DOHH2 (cell line): ENCODE results near the gene PEPD.

Source experiments
- H3F3A ChIP-seq: fragments of 200-600 bp; sonication (generic), shearing (Covaris generic); 2 replicates; pipeline ENCODE4 v1.6.0; 2016; ENCODE audit warnings: antibody characterized with exemption, mild to moderate bottlenecking; ENCODE audit not compliant: control insufficient read depth, insufficient read depth
- H3K27ac ChIP-seq: fragments of 200-600 bp; sonication (generic); 2 replicates; pipeline ENCODE4 v1.5.1; 2014; ENCODE audit warnings: low read depth, mild to moderate bottlenecking, low read length, moderate library complexity
- H3K27me3 ChIP-seq: fragments of 200-600 bp; sonication (generic); 2 replicates; pipeline ENCODE4 v1.6.1; 2014; ENCODE audit warnings: mild to moderate bottlenecking, low read length, mixed read lengths; ENCODE audit not compliant: control insufficient read depth
- H3K36me3 ChIP-seq: fragments of 200-600 bp; sonication (generic); 2 replicates; pipeline ENCODE4 v1.6.1; 2014; ENCODE audit warnings: mild to moderate bottlenecking, low read length, moderate library complexity, mixed read lengths; ENCODE audit not compliant: control insufficient read depth
- H3K4me1 ChIP-seq: fragments of 200-600 bp; sonication (generic); 2 replicates; pipeline ENCODE4 v1.6.1; 2014; ENCODE audit warnings: mild to moderate bottlenecking, low read length, mixed read lengths; ENCODE audit not compliant: control insufficient read depth
- H3K4me2 ChIP-seq: fragments of 200-600 bp; sonication (generic); 2 replicates; pipeline ENCODE4 v1.6.0; 2014; ENCODE audit warnings: mild to moderate bottlenecking, low read length, moderate library complexity
- H3K4me3 ChIP-seq: fragments of 200-600 bp; sonication (generic); 2 replicates; pipeline ENCODE4 v1.5.1; 2014; ENCODE audit warnings: mild to moderate bottlenecking, low read length, mixed read lengths
- H3K79me2 ChIP-seq: fragments of 200-600 bp; sonication (generic); 2 replicates; pipeline ENCODE4 v1.6.1; 2014; ENCODE audit warnings: mild to moderate bottlenecking, low read length, mixed read lengths; ENCODE audit not compliant: control insufficient read depth
- H3K9me2 ChIP-seq: fragments of 200-600 bp; sonication (generic); replicated peaks from 2 replicates; pipeline ENCODE4 v1.6.1; 2014; ENCODE audit warnings: mild to moderate bottlenecking, low read length, mixed read lengths; ENCODE audit not compliant: control insufficient read depth
- H3K9me3 ChIP-seq: fragments of 200-600 bp; sonication (generic); 2 replicates; pipeline ENCODE4 v1.6.1; 2014; ENCODE audit warnings: antibody characterized with exemption, low read length, mixed read lengths; ENCODE audit not compliant: control insufficient read depth, insufficient read depth
- H4K20me1 ChIP-seq: fragments of 200-600 bp; sonication (generic); 2 replicates; pipeline ENCODE4 v1.6.0; 2014; ENCODE audit warnings: low read depth, mild to moderate bottlenecking, antibody characterized with exemption, low read length, moderate library complexity; ENCODE audit not compliant: control insufficient read depth, insufficient read depth
- CTCF ChIP-seq: fragments of 200-600 bp; sonication (generic); IDR thresholded peaks from one replicate; pipeline ENCODE4 v1.5.1; 2014; ENCODE audit warnings: antibody characterized with exemption, mild to moderate bottlenecking, low read depth, low read length; ENCODE audit not compliant: poor library complexity, severe bottlenecking
- EZH2phosphoT487 ChIP-seq: fragments of 200-600 bp; sonication (generic); IDR thresholded peaks from 2 replicates; pipeline ENCODE4 v1.6.1; 2017; ENCODE audit warnings: borderline replicate concordance, mild to moderate bottlenecking, antibody characterized with exemption, low read length, moderate library complexity, mixed read lengths

Gene PEPD

GRCh38 chr19:33470686-33471085 is 50.9 kb downstream of the PEPD start:
- Histone ChIP-seq H4K20me1 (no peaks in the 10 kb centered on the region), H3K9me3 (no peaks in the 10 kb centered on the region), H3K4me3 (no peak overlapping the region), H3K27me3 (no peaks in the 10 kb centered on the region), H3K79me2 (no peaks in the 10 kb centered on the region), H3K27ac (no peak overlapping the region), H3F3A (no peaks in the 10 kb centered on the region), H3K4me2 (no peak overlapping the region), H3K4me1 (no peaks in the 10 kb centered on the region), H3K36me3 (no peaks in the 10 kb centered on the region), H3K9me2 (no peaks in the 10 kb centered on the region)
- TF ChIP-seq CTCF, result no peak
- no peak for TF ChIP-seq EZH2phosphoT487

- Histone ChIP-seq H3K9me3 (no peaks in the 10 kb centered on the region), H3K79me2 (no peaks in the 10 kb centered on the region), H4K20me1 (no peaks in the 10 kb centered on the region), H3K4me3 (no peak overlapping the region), H3K9me2 (no peaks in the 10 kb centered on the region), H3K27me3 (no peaks in the 10 kb centered on the region), H3F3A (no peaks in the 10 kb centered on the region), H3K4me2 (no peak overlapping the region), H3K27ac (no peak overlapping the region), H3K4me1 (no peaks in the 10 kb centered on the region), H3K36me3 (no peaks in the 10 kb centered on the region)
- TF ChIP-seq EZH2phosphoT487, result no peak
- TF ChIP-seq CTCF, result no peak
Observed at GRCh38 chr19:33470040-33470330, 51.6 kb downstream of the PEPD start.

GRCh38 chr19:33469171-33470039 is 52.2 kb downstream of the PEPD start:
- Histone ChIP-seq H3K4me3 (no peak overlapping the region), H3K79me2 (no peaks in the 10 kb centered on the region), H3K9me3 (no peaks in the 10 kb centered on the region), H3F3A (no peaks in the 10 kb centered on the region), H3K27ac (no peak overlapping the region), H3K27me3 (no peaks in the 10 kb centered on the region), H4K20me1 (no peaks in the 10 kb centered on the region), H3K4me2 (no peak overlapping the region), H3K36me3 (no peaks in the 10 kb centered on the region), H3K4me1 (no peaks in the 10 kb centered on the region), H3K9me2 (no peaks in the 10 kb centered on the region)
- no peak for TF ChIP-seq EZH2phosphoT487
- no peak for TF ChIP-seq CTCF
